Effector memory CD4-positive, alpha-beta T cell (primary cell): ENCODE data around the gene KIF5C.
A peak's percentile ranks its signal among the peaks of the same experiment; 100 is the strongest.

Experiments
- DNase-seq, 3 donors: peaks; one replicate each; pipeline ENCODE4 v3.0.0-alpha.2; 2020
- H3K27ac ChIP-seq: 2 replicates; pipeline ENCODE4 v1.7.0; 2013; ENCODE audit warnings: mild to moderate bottlenecking, low read length, moderate library complexity; ENCODE audit not compliant: insufficient read depth, poor library complexity, severe bottlenecking
- H3K27me3 ChIP-seq: replicated peaks from 2 replicates; pipeline ENCODE4 v1.7.0; 2013; ENCODE audit warnings: mild to moderate bottlenecking, low read length; ENCODE audit not compliant: insufficient read depth, control insufficient read depth, poor library complexity, severe bottlenecking
- H3K36me3 ChIP-seq: 2 replicates; pipeline ENCODE4 v1.7.0; 2013; ENCODE audit warnings: mild to moderate bottlenecking, low read length, moderate library complexity; ENCODE audit not compliant: control insufficient read depth, insufficient read depth
- H3K4me1 ChIP-seq: 2 replicates; pipeline ENCODE4 v1.7.0; 2013; ENCODE audit warnings: low read length, mild to moderate bottlenecking; ENCODE audit not compliant: control insufficient read depth, insufficient read depth, poor library complexity, severe bottlenecking
- H3K4me3 ChIP-seq: 2 replicates; pipeline ENCODE4 v1.7.0; 2013; ENCODE audit warnings: low read length, low read depth, mild to moderate bottlenecking; ENCODE audit not compliant: insufficient read depth, poor library complexity, severe bottlenecking
- H3K9me3 ChIP-seq: 2 replicates; pipeline ENCODE4 v1.7.0; 2013; ENCODE audit warnings: mild to moderate bottlenecking, low read length, moderate library complexity; ENCODE audit not compliant: control insufficient read depth

Gene KIF5C

GRCh38 chr2:149068996-149069888, 194.2 kb downstream of the KIF5C start:
- Histone ChIP-seq H3K4me3 (no peak overlapping the region), H3K27ac (peak overlapping the region; percentile 33), H3K36me3 (no peaks in the 10 kb centered on the region), H3K4me1 (no peaks in the 10 kb centered on the region), H3K27me3 (no peaks in the 10 kb centered on the region), H3K9me3 (no peaks in the 10 kb centered on the region)
- DNase-seq = peak; percentile 2 to 17 (median 16)

- no peaks in the 10 kb centered on the region for H3K4me1 ChIP-seq
- H3K9me3 ChIP-seq = no peaks in the 10 kb centered on the region
- no peak overlapping the region for H3K27ac ChIP-seq
- no peak overlapping the region for H3K4me3 ChIP-seq
- no peaks in the 10 kb centered on the region for H3K36me3 ChIP-seq
- no peak for DNase-seq
- H3K27me3 ChIP-seq = no peaks in the 10 kb centered on the region
Measured at GRCh38 chr2:149070681-149071320, 195.8 kb downstream of the KIF5C start.

- H3K9me3 ChIP-seq = no peaks in the 10 kb centered on the region
- no peaks in the 10 kb centered on the region for H3K4me1 ChIP-seq
- H3K36me3 ChIP-seq = no peaks in the 10 kb centered on the region
- DNase-seq = no peak
- no peaks in the 10 kb centered on the region for H3K27me3 ChIP-seq
- H3K4me3 ChIP-seq = no peak overlapping the region
- no peak overlapping the region for H3K27ac ChIP-seq
Measured at GRCh38 chr2:149075105-149075504, 200.1 kb downstream of the KIF5C start.

- Histone ChIP-seq H3K4me1 (no peaks in the 10 kb centered on the region), H3K9me3 (no peaks in the 10 kb centered on the region), H3K4me3 (no peak overlapping the region), H3K36me3 (no peaks in the 10 kb centered on the region), H3K27ac (no peak overlapping the region), H3K27me3 (no peaks in the 10 kb centered on the region)
- no peak for DNase-seq
Measured at GRCh38 chr2:149075853-149076252, 200.8 kb downstream of the KIF5C start.
